ENCODE measurements around the gene FAM228B.

FAM228B gene

GRCh38 chr2:24200799-24201198 is 77.5 kb downstream of the FAM228B start:
- no peak for DNase-seq (ENCODE audit: low read depth in 4 of 4, low spot score in 1 of 4)

- DNase-seq (ENCODE audit: low read depth in 4 of 4, low spot score in 1 of 4), result no peak
These were observed 79.9 kb downstream of the FAM228B start for GRCh38 chr2:24203029-24203786.

GRCh38 chr2:24203787-24204150 is 80.5 kb downstream of the FAM228B start:
- no peak for DNase-seq (ENCODE audit: low read depth in 4 of 4, low spot score in 1 of 4)

GRCh38 chr2:24204505-24204904 is 81.2 kb downstream of the FAM228B start:
- no peak for DNase-seq (ENCODE audit: low read depth in 4 of 4, low spot score in 1 of 4)

- DNase-seq (ENCODE audit: low read depth in 4 of 4, low spot score in 1 of 4), result no peak
These were observed 81.9 kb downstream of the FAM228B start for GRCh38 chr2:24205131-24205530.

GRCh38 chr2:24206242-24206641 is 83.0 kb downstream of the FAM228B start:
- DNase-seq (ENCODE audit: low read depth in 4 of 4, low spot score in 1 of 4), result no peak

GRCh38 chr2:24206714-24207113 is 83.4 kb downstream of the FAM228B start:
- no peak for DNase-seq (ENCODE audit: low read depth in 4 of 4, low spot score in 1 of 4)

GRCh38 chr2:24207359-24207758 is 84.1 kb downstream of the FAM228B start:
- no peak for DNase-seq (ENCODE audit: low read depth in 4 of 4, low spot score in 1 of 4)

- DNase-seq (ENCODE audit: low read depth in 4 of 4, low spot score in 1 of 4), result no peak
These were observed 85.2 kb downstream of the FAM228B start for GRCh38 chr2:24208490-24208889.

GRCh38 chr2:24209389-24210105 is 86.3 kb downstream of the FAM228B start:
- no peak for DNase-seq (ENCODE audit: low read depth in 4 of 4, low spot score in 1 of 4)

- no peak for DNase-seq (ENCODE audit: low read depth in 4 of 4, low spot score in 1 of 4)
These were observed 86.8 kb downstream of the FAM228B start for GRCh38 chr2:24210106-24210455.

- no peak for DNase-seq (ENCODE audit: low read depth in 4 of 4, low spot score in 1 of 4)
These were observed 87.5 kb downstream of the FAM228B start for GRCh38 chr2:24210723-24211122.

- DNase-seq (ENCODE audit: low read depth in 4 of 4, low spot score in 1 of 4), result no peak
These were observed 88.1 kb downstream of the FAM228B start for GRCh38 chr2:24211408-24211807.

- no peak for DNase-seq (ENCODE audit: low read depth in 4 of 4, low spot score in 1 of 4)
These were observed 91.6 kb downstream of the FAM228B start for GRCh38 chr2:24214880-24215279.
